Measurements from ENCODE around the gene PLB1.

Gene PLB1

DNA sequence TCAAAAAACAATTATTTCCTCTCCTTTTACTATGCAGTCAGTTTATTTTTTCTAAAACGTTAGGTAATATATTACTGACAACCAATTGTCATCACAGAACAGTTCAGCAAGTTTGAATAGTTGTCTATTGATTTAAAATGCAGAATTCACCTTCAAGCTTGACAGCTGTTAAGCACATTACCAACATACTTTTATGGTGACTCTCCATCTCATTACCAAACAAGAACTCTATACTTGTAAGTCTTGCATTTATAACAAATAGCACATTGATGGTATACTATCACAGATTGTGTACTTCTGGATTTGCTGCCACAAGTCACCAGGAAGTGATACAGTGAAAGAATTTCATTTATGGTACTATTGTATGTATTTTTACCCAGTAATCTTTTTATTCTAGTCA lies 156.4 kb downstream of the PLB1 start:
- Histone ChIP-seq H3K9ac (no peak overlapping the region), H3K9me3 (ENCODE audit: control insufficient read depth, low read length) (no peaks in the 10 kb centered on the region), H3K4me2 (ENCODE audit: low read length) (no peak overlapping the region), H3K27me3 (ENCODE audit: control insufficient read depth, insufficient read depth, low read length) (no peaks in the 10 kb centered on the region), H3K79me2 (no peaks in the 10 kb centered on the region), H3K27ac (no peak overlapping the region), H3K4me1 (peaks cover 2% of the 10 kb centered on the region), H3K36me3 (ENCODE audit: control insufficient read depth, insufficient read depth, low read length) (no peaks in the 10 kb centered on the region), H3K4me3 (ENCODE audit: low read depth, low read length) (no peak overlapping the region), H2AFZ (no peak overlapping the region)
- TF ChIP-seq, protein P1, sequence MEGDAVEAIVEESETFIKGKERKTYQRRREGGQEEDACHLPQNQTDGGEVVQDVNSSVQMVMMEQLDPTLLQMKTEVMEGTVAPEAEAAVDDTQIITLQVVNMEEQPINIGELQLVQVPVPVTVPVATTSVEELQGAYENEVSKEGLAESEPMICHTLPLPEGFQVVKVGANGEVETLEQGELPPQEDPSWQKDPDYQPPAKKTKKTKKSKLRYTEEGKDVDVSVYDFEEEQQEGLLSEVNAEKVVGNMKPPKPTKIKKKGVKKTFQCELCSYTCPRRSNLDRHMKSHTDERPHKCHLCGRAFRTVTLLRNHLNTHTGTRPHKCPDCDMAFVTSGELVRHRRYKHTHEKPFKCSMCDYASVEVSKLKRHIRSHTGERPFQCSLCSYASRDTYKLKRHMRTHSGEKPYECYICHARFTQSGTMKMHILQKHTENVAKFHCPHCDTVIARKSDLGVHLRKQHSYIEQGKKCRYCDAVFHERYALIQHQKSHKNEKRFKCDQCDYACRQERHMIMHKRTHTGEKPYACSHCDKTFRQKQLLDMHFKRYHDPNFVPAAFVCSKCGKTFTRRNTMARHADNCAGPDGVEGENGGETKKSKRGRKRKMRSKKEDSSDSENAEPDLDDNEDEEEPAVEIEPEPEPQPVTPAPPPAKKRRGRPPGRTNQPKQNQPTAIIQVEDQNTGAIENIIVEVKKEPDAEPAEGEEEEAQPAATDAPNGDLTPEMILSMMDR (IDR thresholded peaks at IDR 0.05): no peak

DNA sequence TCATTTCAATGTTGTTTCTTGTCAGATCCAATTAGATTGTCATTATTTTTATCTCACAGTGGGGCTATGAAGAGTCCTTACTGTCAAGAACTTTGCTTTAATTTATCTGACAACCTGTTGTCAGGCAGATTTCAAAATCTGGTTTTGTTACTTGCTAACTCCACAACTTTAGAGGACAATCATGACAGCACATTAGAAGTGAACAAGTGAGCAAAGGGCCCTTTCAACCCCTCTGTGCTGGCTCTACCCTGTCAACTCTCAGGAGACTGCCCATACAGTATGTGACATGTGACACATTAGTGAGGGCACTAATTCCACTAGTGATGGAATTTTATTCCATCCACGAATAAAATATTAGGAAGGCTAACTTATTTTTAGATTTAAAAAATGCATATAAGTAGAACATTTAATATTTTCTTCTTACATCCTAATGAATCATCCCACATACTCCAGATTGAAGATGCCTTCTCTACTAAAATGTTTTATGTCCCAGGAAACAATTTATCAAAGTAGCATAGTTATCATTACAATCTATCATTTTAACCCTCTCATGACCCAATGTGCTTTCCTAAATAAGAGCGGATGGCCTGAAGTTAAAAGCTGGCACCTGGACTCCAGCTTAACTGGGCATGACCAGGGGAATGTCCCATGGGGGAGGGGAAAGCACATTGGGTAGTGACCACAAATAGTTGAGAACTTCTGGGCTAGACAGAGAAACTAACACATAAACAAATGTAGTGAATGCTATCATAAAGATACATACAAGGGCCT lies 158.2 kb downstream of the PLB1 start:
- Histone ChIP-seq H3K4me2 (ENCODE audit: low read length) (no peak overlapping the region), H3K9ac (no peak overlapping the region), H3K27me3 (ENCODE audit: control insufficient read depth, insufficient read depth, low read length) (no peaks in the 10 kb centered on the region), H3K36me3 (ENCODE audit: control insufficient read depth, insufficient read depth, low read length) (no peaks in the 10 kb centered on the region), H3K9me3 (ENCODE audit: control insufficient read depth, low read length) (no peaks in the 10 kb centered on the region), H2AFZ (peak overlapping the region; percentile 56), H3K4me1 (peaks cover 2% of the 10 kb centered on the region), H3K79me2 (no peaks in the 10 kb centered on the region), H3K27ac (no peak overlapping the region), H3K4me3 (ENCODE audit: low read depth, low read length) (no peak overlapping the region)
- TF ChIP-seq, protein P1 (IDR thresholded peaks at IDR 0.05): no peak

DNA sequence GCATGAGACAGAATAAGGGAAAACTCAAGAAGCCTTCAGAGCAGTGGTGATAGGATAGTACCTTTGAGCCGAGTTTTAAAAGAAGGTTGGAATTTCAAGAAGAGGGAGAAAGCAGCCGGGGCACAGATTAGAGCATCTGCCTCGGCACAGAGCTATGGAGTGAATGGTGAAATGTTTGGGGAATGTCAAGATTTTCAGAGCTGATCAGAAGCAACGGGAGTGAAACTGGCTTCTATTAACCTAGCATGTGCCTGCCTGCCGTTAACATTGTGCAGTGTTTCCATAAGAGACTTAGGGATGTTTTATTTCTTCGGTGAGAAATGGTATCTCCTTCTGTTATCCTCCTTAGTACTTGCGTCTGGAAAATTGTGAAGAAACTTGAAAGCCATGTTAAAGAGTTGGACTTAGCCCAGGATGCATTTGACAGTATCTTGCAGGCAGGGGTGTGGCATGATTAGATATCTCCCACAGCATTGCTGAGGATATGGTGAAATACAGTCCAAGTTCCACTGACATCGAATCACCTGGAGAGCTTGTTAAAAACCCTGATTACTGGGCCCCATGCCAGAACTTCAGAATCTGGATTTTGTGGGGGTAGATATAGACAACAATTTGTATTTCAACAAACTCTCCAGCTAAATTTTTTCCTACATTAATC lies 158.9 kb downstream of the PLB1 start:
- no peaks in the 10 kb centered on the region for H3K27me3 ChIP-seq (ENCODE audit: control insufficient read depth, insufficient read depth, low read length)
- no peak overlapping the region for H3K9ac ChIP-seq
- peaks cover 2% of the 10 kb centered on the region for H3K4me1 ChIP-seq
- H3K79me2 ChIP-seq: no peaks in the 10 kb centered on the region
- TF ChIP-seq, protein P1 (IDR thresholded peaks at IDR 0.05): no peak
- peak overlapping the region; percentile 27 for H3K4me2 ChIP-seq (ENCODE audit: low read length)
- H3K4me3 ChIP-seq (ENCODE audit: low read depth, low read length): no peak overlapping the region
- H3K27ac ChIP-seq: no peak overlapping the region
- H3K36me3 ChIP-seq (ENCODE audit: control insufficient read depth, insufficient read depth, low read length): no peaks in the 10 kb centered on the region
- H3K9me3 ChIP-seq (ENCODE audit: control insufficient read depth, low read length): no peaks in the 10 kb centered on the region
- H2AFZ ChIP-seq: peak overlapping the region; percentile 56

DNA sequence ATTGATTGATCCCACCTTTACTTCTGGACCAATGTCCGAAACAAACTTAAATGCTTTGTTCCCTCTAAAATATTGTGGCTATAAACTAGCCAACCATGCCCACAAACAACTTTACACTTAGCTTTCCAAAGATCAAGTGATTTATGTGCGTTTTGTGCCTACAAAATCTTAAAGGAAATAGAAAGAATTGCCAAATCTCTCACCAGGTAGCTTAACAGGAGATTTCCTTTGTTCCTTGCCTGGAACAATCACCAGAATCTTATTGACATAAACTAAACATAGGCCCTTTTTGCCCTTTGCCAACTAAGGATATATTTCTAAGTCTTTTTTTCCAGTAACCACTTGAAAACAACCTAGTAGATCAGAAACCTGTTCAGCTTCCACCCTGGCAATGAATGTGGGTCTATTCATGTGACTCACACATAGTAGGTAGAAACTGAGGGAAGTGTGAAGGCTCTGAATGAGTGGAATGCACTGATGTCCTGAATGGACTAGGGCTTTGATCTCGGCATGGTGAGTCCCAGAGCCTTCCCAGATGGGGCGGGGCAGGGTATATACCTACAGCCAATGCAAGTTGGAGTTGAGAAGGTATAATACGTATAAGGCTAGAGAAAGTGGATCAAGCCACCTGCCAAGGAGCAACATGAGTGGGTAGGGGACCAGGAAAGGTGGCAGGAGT lies 161.2 kb downstream of the PLB1 start:
- H3K4me3 ChIP-seq (ENCODE audit: low read depth, low read length): no peak overlapping the region
- no peak overlapping the region for H3K9ac ChIP-seq
- H3K4me1 ChIP-seq: peaks cover 11% of the 10 kb centered on the region
- no peaks in the 10 kb centered on the region for H3K79me2 ChIP-seq
- no peaks in the 10 kb centered on the region for H3K27me3 ChIP-seq (ENCODE audit: control insufficient read depth, insufficient read depth, low read length)
- H3K36me3 ChIP-seq (ENCODE audit: control insufficient read depth, insufficient read depth, low read length): no peaks in the 10 kb centered on the region
- TF ChIP-seq, protein P1 (IDR thresholded peaks at IDR 0.05): no peak
- H3K4me2 ChIP-seq (ENCODE audit: low read length): no peak overlapping the region
- H3K9me3 ChIP-seq (ENCODE audit: control insufficient read depth, low read length): no peaks in the 10 kb centered on the region
- H3K27ac ChIP-seq: no peak overlapping the region
- H2AFZ ChIP-seq: no peak overlapping the region

Data from parathyroid adenoma (tissue), 2 donors.